HepG2 (cell line): ENCODE data around the gene MBOAT7. TPM values are rescaled to one million over a fixed set of nuclear protein-coding genes. Genes with fewer than 3 reads are reported as not detected.

ENCODE experiments used
- CEBPB ChIP-seq: IDR thresholded peaks from 2 replicates; pipeline ENCODE4 v1.6.1; 2011; ENCODE audit warnings: low read depth, low read length, improper control_type of control experiment, borderline replicate concordance
- KAT7 ChIP-seq: IDR thresholded peaks from 2 replicates; pipeline ENCODE4 v1.6.1; 2018; ENCODE audit warnings: borderline replicate concordance, missing compliant biosample characterization
- KDM6A ChIP-seq: IDR thresholded peaks from 2 replicates; pipeline ENCODE4 v1.6.1; 2016; ENCODE audit warnings: low read depth
- KLF12 ChIP-seq: sonication (generic); formaldehyde crosslinking; IDR thresholded peaks from 2 replicates; pipeline ENCODE4 v1.4.0; 2020; ENCODE audit warnings: missing genetic modification reagents, borderline replicate concordance
- MAF1 ChIP-seq: sonication (generic); formaldehyde crosslinking; IDR thresholded peaks from 2 replicates; pipeline ENCODE4 v1.5.0; 2020; ENCODE audit warnings: missing genetic modification reagents, borderline replicate concordance
- MBNL3 ChIP-seq: fragments of 250-450 bp; sonication (Bioruptor Pico); conservative IDR thresholded peaks from 2 replicates; pipeline ENCODE4 v1.8.0; 2022; ENCODE audit warnings: mild to moderate bottlenecking, inconsistent platforms
- NFKB2 ChIP-seq: sonication (generic); formaldehyde crosslinking; IDR thresholded peaks from 2 replicates; pipeline ENCODE4 v1.4.0; 2020; ENCODE audit warnings: missing genetic modification reagents, borderline replicate concordance
- NR2C2 ChIP-seq: sonication (generic); formaldehyde crosslinking; IDR thresholded peaks from 2 replicates; pipeline ENCODE4 v1.4.0; 2020; ENCODE audit warnings: missing genetic modification reagents, mild to moderate bottlenecking, moderate library complexity, borderline replicate concordance
- PAX8 ChIP-seq: sonication (generic); formaldehyde crosslinking; IDR thresholded peaks from 2 replicates; pipeline ENCODE4 v1.8.0; 2022; ENCODE audit warnings: mild to moderate bottlenecking, missing genetic modification reagents, borderline replicate concordance
- TSC22D2 ChIP-seq: sonication (generic); formaldehyde crosslinking; IDR thresholded peaks from 2 replicates; pipeline ENCODE4 v1.5.1; 2020; ENCODE audit warnings: missing genetic modification reagents, mild to moderate bottlenecking, borderline replicate concordance
- ZNF253 ChIP-seq: sonication (generic); formaldehyde crosslinking; IDR thresholded peaks from 2 replicates; pipeline ENCODE4 v1.8.0; 2022; ENCODE audit warnings: mild to moderate bottlenecking, missing genetic modification reagents, borderline replicate concordance
- ZNF501 ChIP-seq: sonication (generic); formaldehyde crosslinking; IDR thresholded peaks from 2 replicates; pipeline ENCODE4 v1.5.1; 2020; ENCODE audit warnings: mild to moderate bottlenecking, moderate library complexity, missing genetic modification reagents
- polyA plus RNA-seq, 8 experiments: library from polyadenylated mRNA; depleted of rRNA in 3 of 8; stranded (reverse) in 7 of 8; unstranded in 1 of 8; fragments of >200 nt; fragmentation: Illumina TruSeq in 4 of 8; extraction: Trizol in 4 of 8; gene quantifications; 2 replicates each; pipeline versions ENCODE4 v1.2.1 to v1.2.3, GENCODE V29; 2011 to 2016; ENCODE audit warnings: low read depth in 4 of 8, missing spikeins in 1 of 8, mixed read lengths in 1 of 8; ENCODE audit not compliant: insufficient read depth in 1 of 8
- total RNA-seq, 5 experiments: library from RNA; depleted of rRNA; stranded (reverse); fragments of >200 nt; fragmentation: Illumina TruSeq; extraction: Trizol; gene quantifications; 2 replicates each; pipeline ENCODE4 v1.2.3, GENCODE V29; 2016; ENCODE audit warnings: low read depth in 1 of 5
- TF ChIP-seq, protein P1 (sequence below): sonication (generic); formaldehyde crosslinking; IDR thresholded peaks from 2 replicates; pipeline ENCODE4 v1.5.0; 2020; ENCODE audit warnings: missing genetic modification reagents
- TF ChIP-seq, protein P2 (sequence below): IDR thresholded peaks from 2 replicates; pipeline ENCODE4 v1.6.1; 2016
- TF ChIP-seq, protein P3 (sequence below): IDR thresholded peaks from 2 replicates; pipeline ENCODE4 v1.6.1; 2016; ENCODE audit warnings: missing biosample characterization, missing genetic modification reagents, low read depth
- TF ChIP-seq, protein P4 (sequence below): IDR thresholded peaks from 2 replicates; pipeline ENCODE4 v1.6.1; 2016; ENCODE audit warnings: missing compliant biosample characterization, missing genetic modification reagents, borderline replicate concordance
- TF ChIP-seq, protein P5 (sequence below): sonication (generic); formaldehyde crosslinking; IDR thresholded peaks from 2 replicates; pipeline ENCODE4 v1.5.1; 2020; ENCODE audit warnings: missing genetic modification reagents, mild to moderate bottlenecking, borderline replicate concordance
- TF ChIP-seq, protein P6 (sequence below): IDR thresholded peaks from 2 replicates; pipeline ENCODE4 v1.6.1; 2016; ENCODE audit warnings: low read depth, borderline replicate concordance

MBOAT7 gene
- total and polyA plus RNA-seq, 2 of the 13 experiments (the other 11 are each of a cell fraction or from before 2014, with no cell fraction given): 22.2 to 25.5 TPM

DNA sequence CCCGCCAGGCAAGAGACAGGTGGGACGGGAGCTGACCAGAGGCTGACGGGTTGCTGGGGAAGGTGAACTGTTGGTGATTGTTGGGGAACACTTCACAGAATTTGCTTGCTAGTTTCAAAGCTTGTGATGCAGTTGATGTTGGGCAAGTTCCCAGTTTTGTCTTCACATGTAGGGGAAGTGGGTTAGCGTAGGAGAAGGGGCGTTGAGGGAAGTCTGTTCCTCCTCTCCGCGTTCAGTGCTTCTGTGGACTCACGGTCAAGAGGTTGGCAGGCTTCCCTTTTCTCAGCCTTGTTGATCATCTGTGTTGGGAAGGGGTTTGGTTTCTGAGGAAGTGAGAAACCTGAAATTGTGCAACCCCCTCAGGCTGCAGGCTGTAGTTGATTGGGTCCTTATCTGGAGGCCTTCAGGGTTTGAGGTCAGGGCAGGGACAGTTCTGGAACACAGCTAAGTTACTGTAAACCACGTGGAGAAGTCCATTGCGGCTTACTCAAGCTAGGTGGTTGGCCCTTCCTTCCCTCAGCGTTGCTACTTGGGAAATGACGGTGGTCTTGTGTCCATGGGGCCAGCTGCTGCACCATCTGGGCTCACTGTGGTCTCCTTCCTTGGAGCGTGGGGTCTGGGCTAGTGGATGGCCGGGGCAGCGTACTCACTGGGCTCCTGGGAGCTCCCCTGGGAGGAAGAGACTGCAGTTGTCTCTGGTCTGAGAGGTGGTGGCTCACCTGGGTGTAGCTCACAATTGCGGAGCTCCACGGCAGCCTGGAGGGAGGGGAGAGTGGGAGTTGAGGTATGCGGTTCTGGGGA lies 18.8 kb upstream of the MBOAT7 start (continued):
- TF ChIP-seq, protein P1, sequence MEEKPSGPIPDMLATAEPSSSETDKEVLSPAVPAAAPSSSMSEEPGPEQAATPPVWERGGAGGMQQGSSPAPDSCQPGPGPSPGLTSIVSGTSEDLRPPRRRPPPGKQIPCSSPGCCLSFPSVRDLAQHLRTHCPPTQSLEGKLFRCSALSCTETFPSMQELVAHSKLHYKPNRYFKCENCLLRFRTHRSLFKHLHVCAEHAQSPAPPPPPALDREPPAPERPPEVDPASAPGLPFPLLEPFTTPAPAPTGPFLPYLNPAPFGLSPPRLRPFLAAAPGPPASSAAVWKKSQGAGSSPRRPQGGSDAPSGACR: no peak
- TF ChIP-seq MAF1 (CRISPR knock-in tag): no peak
- TF ChIP-seq, protein P2, sequence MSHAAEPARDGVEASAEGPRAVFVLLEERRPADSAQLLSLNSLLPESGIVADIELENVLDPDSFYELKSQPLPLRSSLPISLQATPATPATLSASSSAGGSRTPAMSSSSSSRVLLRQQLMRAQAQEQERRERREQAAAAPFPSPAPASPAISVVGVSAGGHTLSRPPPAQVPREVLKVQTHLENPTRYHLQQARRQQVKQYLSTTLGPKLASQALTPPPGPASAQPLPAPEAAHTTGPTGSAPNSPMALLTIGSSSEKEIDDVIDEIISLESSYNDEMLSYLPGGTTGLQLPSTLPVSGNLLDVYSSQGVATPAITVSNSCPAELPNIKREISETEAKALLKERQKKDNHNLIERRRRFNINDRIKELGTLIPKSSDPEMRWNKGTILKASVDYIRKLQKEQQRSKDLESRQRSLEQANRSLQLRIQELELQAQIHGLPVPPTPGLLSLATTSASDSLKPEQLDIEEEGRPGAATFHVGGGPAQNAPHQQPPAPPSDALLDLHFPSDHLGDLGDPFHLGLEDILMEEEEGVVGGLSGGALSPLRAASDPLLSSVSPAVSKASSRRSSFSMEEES: no peak
- TF ChIP-seq KLF12 (CRISPR knock-in tag): no peak
- no peak for TF ChIP-seq KAT7 (CRISPR knock-in tag)
- TF ChIP-seq, protein P3, sequence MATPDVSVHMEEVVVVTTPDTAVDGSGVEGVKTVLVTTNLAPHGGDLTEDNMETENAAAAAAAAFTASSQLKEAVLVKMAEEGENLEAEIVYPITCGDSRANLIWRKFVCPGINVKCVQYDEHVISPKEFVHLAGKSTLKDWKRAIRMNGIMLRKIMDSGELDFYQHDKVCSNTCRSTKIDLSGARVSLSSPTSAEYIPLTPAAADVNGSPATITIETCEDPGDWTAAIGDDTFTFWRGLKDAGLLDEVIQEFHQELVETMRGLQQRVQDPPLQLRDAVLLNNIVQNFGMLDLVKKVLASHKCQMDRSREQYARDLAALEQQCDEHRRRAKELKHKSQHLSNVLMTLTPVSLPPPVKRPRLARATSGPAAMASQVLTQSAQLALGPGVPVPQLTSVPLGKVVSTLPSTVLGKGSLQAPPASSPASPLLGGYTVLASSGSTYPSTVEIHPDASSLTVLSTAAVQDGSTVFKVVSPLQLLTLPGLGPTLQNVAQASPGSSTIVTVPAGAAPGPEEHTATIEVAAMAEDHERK (CRISPR knock-in tag): no peak
- no peak for TF ChIP-seq KDM6A (CRISPR knock-in tag)
- TF ChIP-seq TSC22D2: 0 out of 2 replicates have a peak, but pooled peaks have one; percentile 32
- TF ChIP-seq MBNL3: no peak
- TF ChIP-seq, protein P4, sequence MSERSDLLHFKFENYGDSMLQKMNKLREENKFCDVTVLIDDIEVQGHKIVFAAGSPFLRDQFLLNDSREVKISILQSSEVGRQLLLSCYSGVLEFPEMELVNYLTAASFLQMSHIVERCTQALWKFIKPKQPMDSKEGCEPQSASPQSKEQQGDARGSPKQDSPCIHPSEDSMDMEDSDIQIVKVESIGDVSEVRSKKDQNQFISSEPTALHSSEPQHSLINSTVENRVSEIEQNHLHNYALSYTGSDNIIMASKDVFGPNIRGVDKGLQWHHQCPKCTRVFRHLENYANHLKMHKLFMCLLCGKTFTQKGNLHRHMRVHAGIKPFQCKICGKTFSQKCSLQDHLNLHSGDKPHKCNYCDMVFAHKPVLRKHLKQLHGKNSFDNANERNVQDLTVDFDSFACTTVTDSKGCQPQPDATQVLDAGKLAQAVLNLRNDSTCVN: peak; percentile 82; the same call in 1 of the 2 replicates
- no peak; the same call in 1 of the 2 replicates for TF ChIP-seq NR2C2 (CRISPR knock-in tag)
- no peak for TF ChIP-seq NFKB2 (CRISPR knock-in tag)
- 0 out of 2 replicates have a peak, but pooled peaks have one; percentile 25 for TF ChIP-seq ZNF501
- no peak for TF ChIP-seq ZNF253 (CRISPR knock-in tag)
- peak; percentile 83; the same call in 1 of the 2 replicates for TF ChIP-seq CEBPB
- TF ChIP-seq, protein P5, sequence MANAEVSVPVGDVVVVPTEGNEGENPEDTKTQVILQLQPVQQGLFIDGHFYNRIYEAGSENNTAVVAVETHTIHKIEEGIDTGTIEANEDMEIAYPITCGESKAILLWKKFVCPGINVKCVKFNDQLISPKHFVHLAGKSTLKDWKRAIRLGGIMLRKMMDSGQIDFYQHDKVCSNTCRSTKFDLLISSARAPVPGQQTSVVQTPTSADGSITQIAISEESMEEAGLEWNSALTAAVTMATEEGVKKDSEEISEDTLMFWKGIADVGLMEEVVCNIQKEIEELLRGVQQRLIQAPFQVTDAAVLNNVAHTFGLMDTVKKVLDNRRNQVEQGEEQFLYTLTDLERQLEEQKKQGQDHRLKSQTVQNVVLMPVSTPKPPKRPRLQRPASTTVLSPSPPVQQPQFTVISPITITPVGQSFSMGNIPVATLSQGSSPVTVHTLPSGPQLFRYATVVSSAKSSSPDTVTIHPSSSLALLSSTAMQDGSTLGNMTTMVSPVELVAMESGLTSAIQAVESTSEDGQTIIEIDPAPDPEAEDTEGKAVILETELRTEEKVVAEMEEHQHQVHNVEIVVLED (CRISPR knock-in tag): no peak
- TF ChIP-seq PAX8 (CRISPR knock-in tag): no peak
- TF ChIP-seq, protein P6, sequence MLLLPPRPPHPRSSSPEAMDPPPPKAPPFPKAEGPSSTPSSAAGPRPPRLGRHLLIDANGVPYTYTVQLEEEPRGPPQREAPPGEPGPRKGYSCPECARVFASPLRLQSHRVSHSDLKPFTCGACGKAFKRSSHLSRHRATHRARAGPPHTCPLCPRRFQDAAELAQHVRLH: peak; percentile 27; the same call in 1 of the 2 replicates
